ENCODE results near the gene SPTBN5. TPM values are rescaled to one million over a fixed set of nuclear protein-coding genes. Genes with fewer than 3 reads are reported as not detected.

SPTBN5 gene
- polyA plus RNA-seq, 4 donors: 1.3 to 3.6 (median 2.6) TPM

- no peak for DNase-seq (ENCODE audit: low read depth in 4 of 4, low spot score in 3 of 4)
Observed at GRCh38 chr15:41886741-41887140, 7.1 kb downstream of the SPTBN5 start.

- DNase-seq (ENCODE audit: low read depth in 4 of 4, low spot score in 3 of 4): no peak
Observed at GRCh38 chr15:41885841-41886240, 8.0 kb downstream of the SPTBN5 start.

- no peak for DNase-seq (ENCODE audit: low read depth in 4 of 4, low spot score in 3 of 4)
Observed at GRCh38 chr15:41885321-41885720, 8.5 kb downstream of the SPTBN5 start.

GRCh38 chr15:41884458-41884857 is 9.4 kb downstream of the SPTBN5 start:
- no peak for DNase-seq (ENCODE audit: low read depth in 4 of 4, low spot score in 3 of 4)

- no peak for DNase-seq (ENCODE audit: low read depth in 4 of 4, low spot score in 3 of 4)
Observed at GRCh38 chr15:41883484-41883825, 10.4 kb downstream of the SPTBN5 start.

GRCh38 chr15:41882689-41883483 is 11.0 kb downstream of the SPTBN5 start:
- DNase-seq (ENCODE audit: low read depth in 4 of 4, low spot score in 3 of 4): no peak

- DNase-seq (ENCODE audit: low read depth in 4 of 4, low spot score in 3 of 4): no peak
Observed at GRCh38 chr15:41881920-41882688, 11.7 kb downstream of the SPTBN5 start.

GRCh38 chr15:41881550-41881919 is 12.3 kb downstream of the SPTBN5 start:
- no peak for DNase-seq (ENCODE audit: low read depth in 4 of 4, low spot score in 3 of 4)

GRCh38 chr15:41881086-41881485 is 12.8 kb downstream of the SPTBN5 start:
- no peak for DNase-seq (ENCODE audit: low read depth in 4 of 4, low spot score in 3 of 4)

GRCh38 chr15:41880156-41880877 is 13.5 kb downstream of the SPTBN5 start:
- DNase-seq (ENCODE audit: low read depth in 4 of 4, low spot score in 3 of 4): no peak

- no peak for DNase-seq (ENCODE audit: low read depth in 4 of 4, low spot score in 3 of 4)
Observed at GRCh38 chr15:41879321-41879845, 14.5 kb downstream of the SPTBN5 start.

GRCh38 chr15:41878355-41878699 is 15.5 kb downstream of the SPTBN5 start:
- no peak for DNase-seq (ENCODE audit: low read depth in 4 of 4, low spot score in 3 of 4)

GRCh38 chr15:41877631-41878354 is 16.1 kb downstream of the SPTBN5 start:
- no peak for DNase-seq (ENCODE audit: low read depth in 4 of 4, low spot score in 3 of 4)

GRCh38 chr15:41876689-41877088 is 17.2 kb downstream of the SPTBN5 start:
- DNase-seq (ENCODE audit: low read depth in 4 of 4, low spot score in 3 of 4): no peak

GRCh38 chr15:41876007-41876406 is 17.8 kb downstream of the SPTBN5 start:
- no peak for DNase-seq (ENCODE audit: low read depth in 4 of 4, low spot score in 3 of 4)

GRCh38 chr15:41874736-41875135 is 19.1 kb downstream of the SPTBN5 start:
- no peak for DNase-seq (ENCODE audit: low read depth in 4 of 4, low spot score in 3 of 4)

GRCh38 chr15:41873711-41874110 is 20.1 kb downstream of the SPTBN5 start:
- DNase-seq (ENCODE audit: low read depth in 4 of 4, low spot score in 3 of 4): no peak

- no peak for DNase-seq (ENCODE audit: low read depth in 4 of 4, low spot score in 3 of 4)
Observed at GRCh38 chr15:41872166-41872747, 21.6 kb downstream of the SPTBN5 start.

- no peak for DNase-seq (ENCODE audit: low read depth in 4 of 4, low spot score in 3 of 4)
Observed at GRCh38 chr15:41871175-41871905, 22.5 kb downstream of the SPTBN5 start.

- DNase-seq (ENCODE audit: low read depth in 4 of 4, low spot score in 3 of 4): no peak
Observed at GRCh38 chr15:41870689-41871081, 23.2 kb downstream of the SPTBN5 start.

All from left renal pelvis (tissue), 4 donors.